Choroid plexus epithelial cell (primary cell): Measurements from ENCODE around the gene HTT.
A peak's percentile ranks its signal among the peaks of the same experiment; 100 is the strongest.

Experiments
- DNase-seq: peaks from one replicate; pipeline ENCODE4 v3.0.0-alpha.2; 2010; ENCODE audit warnings: low read depth
- H3K4me3 ChIP-seq: 2 replicates; pipeline ENCODE4 v1.5.1; 2011; ENCODE audit warnings: low read depth, mild to moderate bottlenecking, control low read depth, low read length, moderate library complexity
- CTCF ChIP-seq: conservative IDR thresholded peaks from 2 replicates; pipeline ENCODE4 v1.5.1; 2011; ENCODE audit warnings: low read depth, mild to moderate bottlenecking, control low read depth, inconsistent platforms, low read length, moderate library complexity

The HTT gene

GRCh38 chr4:3065551-3065950 is 8.9 kb upstream of the HTT start:
- TF ChIP-seq CTCF: no peak
- peak; percentile 68 for DNase-seq
- H3K4me3 ChIP-seq: no peak overlapping the region

- DNase-seq: no peak
- no peak for TF ChIP-seq CTCF
- no peak overlapping the region for H3K4me3 ChIP-seq
These were observed 7.6 kb upstream of the HTT start for GRCh38 chr4:3066836-3067400.

- no peak for TF ChIP-seq CTCF
- H3K4me3 ChIP-seq: no peak overlapping the region
- DNase-seq: no peak
These were observed 6.9 kb upstream of the HTT start for GRCh38 chr4:3067473-3068001.

- H3K4me3 ChIP-seq: no peak overlapping the region
- no peak for DNase-seq
- no peak for TF ChIP-seq CTCF
These were observed 4.8 kb upstream of the HTT start for GRCh38 chr4:3069661-3070199.

- DNase-seq: no peak
- no peak overlapping the region for H3K4me3 ChIP-seq
- TF ChIP-seq CTCF: no peak
These were observed 3.6 kb upstream of the HTT start for GRCh38 chr4:3070709-3071500.

GRCh38 chr4:3071811-3072210 is 2.7 kb upstream of the HTT start:
- H3K4me3 ChIP-seq: no peak overlapping the region
- TF ChIP-seq CTCF: no peak
- no peak for DNase-seq
